Endodermal cell (in vitro differentiated cells): ENCODE measurements around the gene FARP1. TPM values are rescaled to one million over a fixed set of nuclear protein-coding genes. Genes with fewer than 3 reads are reported as not detected.

Source experiments
- DNase-seq: peaks from one replicate; pipeline ENCODE4 v3.0.0-alpha.2; 2017
- H3K27ac ChIP-seq: 2 replicates; pipeline ENCODE4 v1.5.1; 2013; ENCODE audit warnings: mild to moderate bottlenecking, low read depth, low read length, moderate library complexity
- H3K27me3 ChIP-seq: 2 replicates; pipeline ENCODE4 v1.6.1; 2013; ENCODE audit warnings: mild to moderate bottlenecking, low read length, moderate library complexity; ENCODE audit not compliant: insufficient read depth, control insufficient read depth, poor library complexity, severe bottlenecking
- H3K36me3 ChIP-seq: 2 replicates; pipeline ENCODE4 v1.7.0; 2013; ENCODE audit warnings: mild to moderate bottlenecking, low read length, moderate library complexity; ENCODE audit not compliant: control insufficient read depth, insufficient read depth
- H3K4me1 ChIP-seq: one replicate; pipeline ENCODE4 v1.7.0; 2013; ENCODE audit warnings: low read length; ENCODE audit not compliant: control insufficient read depth, insufficient read depth
- H3K4me3 ChIP-seq: 2 replicates; pipeline ENCODE4 v1.5.1; 2013; ENCODE audit warnings: mild to moderate bottlenecking, low read length, moderate library complexity
- H3K9ac ChIP-seq: 2 replicates; pipeline ENCODE4 v1.6.1; 2013; ENCODE audit warnings: mild to moderate bottlenecking, low read length, moderate library complexity; ENCODE audit not compliant: poor library complexity, severe bottlenecking; ENCODE audit errors: extremely low read depth
- H3K9me3 ChIP-seq: 2 replicates; pipeline ENCODE4 v1.6.1; 2013; ENCODE audit warnings: mild to moderate bottlenecking, low read length, moderate library complexity; ENCODE audit not compliant: control insufficient read depth
- H3K27ac Mint-ChIP-seq: 2 replicates; pipeline ENCODE4 v1.8.0; 2020; ENCODE audit warnings: mixed read lengths
- H3K27me3 Mint-ChIP-seq: 2 replicates; pipeline ENCODE4 v1.8.0; 2021; ENCODE audit warnings: mild to moderate bottlenecking, mixed read lengths; ENCODE audit not compliant: insufficient read depth
- H3K36me3 Mint-ChIP-seq: 2 replicates; pipeline ENCODE4 v1.8.0; 2020; ENCODE audit warnings: low read depth, mixed read lengths
- H3K4me1 Mint-ChIP-seq: 2 replicates; pipeline ENCODE4 v1.8.0; 2020; ENCODE audit warnings: mixed read lengths
- H3K4me3 Mint-ChIP-seq: 2 replicates; pipeline ENCODE4 v1.8.0; 2020; ENCODE audit warnings: mild to moderate bottlenecking, moderate library complexity, mixed read lengths
- H3K9me3 Mint-ChIP-seq: 2 replicates; pipeline ENCODE4 v1.8.0; 2020; ENCODE audit warnings: mild to moderate bottlenecking, mixed read lengths
- CTCF ChIP-seq: fragments of 200-600 bp; sonication (generic); conservative IDR thresholded peaks from 2 replicates; pipeline ENCODE4 v1.5.0; 2021; ENCODE audit warnings: antibody characterized with exemption, mild to moderate bottlenecking
- WGBS, 2 experiments: methylation state at CpG; one replicate each; pipeline versions ENCODE4 v1.1.5 to v1.1.7; 2013; ENCODE audit warnings: missing lambda C conversion rate in 2 of 2, mixed read lengths in 1 of 2; ENCODE audit not compliant: insufficient coverage in 1 of 2, insufficient read length in 1 of 2; 5-methylcytosine and 5-hydroxymethylcytosine counted together
- total RNA-seq, 2 donors: library from RNA; stranded (reverse); fragmentation: NEBNext Ultra II Directional in 1 of 2; extraction: Animal tissue kit (Norgen Biotek cat#: 25700) in 1 of 2; gene quantifications; 2 replicates in 1 of 2; 3 replicates in 1 of 2; pipeline ENCODE4 v1.2.1, GENCODE V29; 2021

Gene FARP1
- total RNA-seq, 2 donors from 2014 or later, result 237 to 319 TPM

- Histone ChIP-seq H3K4me1 (peaks cover 38% of the 10 kb centered on the region), H3K27ac (no peak overlapping the region), H3K9me3 (no peaks in the 10 kb centered on the region), H3K36me3 (peaks cover 31% of the 10 kb centered on the region), H3K9ac (no peak overlapping the region), H3K4me3 (no peak overlapping the region), H3K27me3 (no peaks in the 10 kb centered on the region)
- H3K4me3 Mint-ChIP-seq, result no peak overlapping the region
- H3K4me1 Mint-ChIP-seq, result peaks cover 72% of the 10 kb centered on the region
- H3K27ac Mint-ChIP-seq, result peak overlapping the region; percentile 62
- no peaks in the 10 kb centered on the region for H3K9me3 Mint-ChIP-seq
- 72 to 75% methylated on average over 5 of the region's 5 CpGs for WGBS, 2 experiments
- DNase-seq, result no peak
- H3K36me3 Mint-ChIP-seq, result peaks cover 16% of the 10 kb centered on the region
- no peak for TF ChIP-seq CTCF
- H3K27me3 Mint-ChIP-seq, result no peaks in the 10 kb centered on the region
Observed at GRCh38 chr13:98326291-98326690, 183.4 kb downstream of the FARP1 start.

- WGBS, 2 experiments, result 23 to 29% methylated on average over 9 to 10 of the region's 10 CpGs
- H3K4me3 Mint-ChIP-seq, result peak overlapping the region; percentile 41
- peaks cover 73% of the 10 kb centered on the region for H3K4me1 Mint-ChIP-seq
- H3K4me1 ChIP-seq, result peaks cover 38% of the 10 kb centered on the region
- DNase-seq, result peak; percentile 74
- H3K36me3 Mint-ChIP-seq, result peaks cover 15% of the 10 kb centered on the region
- no peaks in the 10 kb centered on the region for H3K27me3 Mint-ChIP-seq
- peak overlapping the region; percentile 68 for H3K4me3 ChIP-seq
- TF ChIP-seq CTCF, result no peak
- no peaks in the 10 kb centered on the region for H3K9me3 Mint-ChIP-seq
- peaks cover 24% of the 10 kb centered on the region for H3K36me3 ChIP-seq
- H3K9ac ChIP-seq, result peak overlapping the region; percentile 69
- no peaks in the 10 kb centered on the region for H3K9me3 ChIP-seq
- no peaks in the 10 kb centered on the region for H3K27me3 ChIP-seq
- peak overlapping the region; percentile 88 for H3K27ac Mint-ChIP-seq
- H3K27ac ChIP-seq, result peak overlapping the region; percentile 80
Observed at GRCh38 chr13:98327371-98328270, 184.7 kb downstream of the FARP1 start.

GRCh38 chr13:98328511-98328910, 185.6 kb downstream of the FARP1 start:
- no peak for DNase-seq
- Mint-ChIP-seq H3K27ac (peak overlapping the region; percentile 88), H3K4me1 (peaks cover 70% of the 10 kb centered on the region), H3K27me3 (no peaks in the 10 kb centered on the region), H3K4me3 (peak overlapping the region; percentile 41), H3K36me3 (peaks cover 17% of the 10 kb centered on the region), H3K9me3 (no peaks in the 10 kb centered on the region)
- Histone ChIP-seq H3K27me3 (no peaks in the 10 kb centered on the region), H3K9me3 (no peaks in the 10 kb centered on the region), H3K4me1 (peaks cover 38% of the 10 kb centered on the region), H3K4me3 (peak overlapping the region; percentile 68), H3K36me3 (peaks cover 28% of the 10 kb centered on the region), H3K27ac (peak overlapping the region; percentile 80), H3K9ac (peak overlapping the region; percentile 69)
- WGBS, 2 experiments, result 72 to 81% methylated on average over 6 to 8 of the region's 8 CpGs
- TF ChIP-seq CTCF, result no peak
